NCI-H82 treated with DMSO at 0.1 percent for 48 hours (cell line): Measurements from ENCODE around the gene SHB.
"Not testable (repeated sequence)": the region's sequence is repeated elsewhere in the genome, so short reads cannot be mapped to it uniquely, and the experiment has no call there.

Source experiments
- DNase-seq: peaks from one replicate; lab custom pipeline; 2025; ENCODE audit not compliant: unreplicated experiment; lab: John Stamatoyannopoulos, UW

Gene SHB

GRCh38 chr9:37971691-37972090 lies 97.3 kb downstream of the SHB start:
- no peak for DNase-seq

GRCh38 chr9:37971108-37971459 lies 97.9 kb downstream of the SHB start:
- no peak for DNase-seq

- no peak for DNase-seq
Measured at GRCh38 chr9:37970301-37971107, 98.5 kb downstream of the SHB start.

GRCh38 chr9:37969558-37970300 lies 99.3 kb downstream of the SHB start:
- no peak for DNase-seq

- no peak for DNase-seq
Measured at GRCh38 chr9:37969130-37969529, 99.9 kb downstream of the SHB start.

- DNase-seq: no peak
Measured at GRCh38 chr9:37968228-37968701, 100.8 kb downstream of the SHB start.

- DNase-seq: no peak
Measured at GRCh38 chr9:37967761-37968080, 101.3 kb downstream of the SHB start.

- DNase-seq: no peak
Measured at GRCh38 chr9:37967014-37967760, 101.8 kb downstream of the SHB start.

- DNase-seq: no peak
Measured at GRCh38 chr9:37966412-37967013, 102.5 kb downstream of the SHB start.

GRCh38 chr9:37965676-37966345 lies 103.2 kb downstream of the SHB start:
- not testable (repeated sequence) for DNase-seq

GRCh38 chr9:37965116-37965515 lies 103.9 kb downstream of the SHB start:
- DNase-seq: no peak

- no peak for DNase-seq
Measured at GRCh38 chr9:37964740-37965081, 104.3 kb downstream of the SHB start.

- DNase-seq: no peak
Measured at GRCh38 chr9:37963936-37964739, 104.9 kb downstream of the SHB start.

GRCh38 chr9:37961351-37961750 lies 107.7 kb downstream of the SHB start:
- no peak for DNase-seq

GRCh38 chr9:37960631-37961030 lies 108.4 kb downstream of the SHB start:
- DNase-seq: no peak

- DNase-seq: no peak
Measured at GRCh38 chr9:37959976-37960375, 109.1 kb downstream of the SHB start.

- no peak for DNase-seq
Measured at GRCh38 chr9:37958154-37958553, 110.9 kb downstream of the SHB start.

GRCh38 chr9:37957664-37957953 lies 111.4 kb downstream of the SHB start:
- no peak for DNase-seq

- DNase-seq: no peak
Measured at GRCh38 chr9:37956904-37957663, 111.9 kb downstream of the SHB start.

- DNase-seq: no peak
Measured at GRCh38 chr9:37956423-37956820, 112.6 kb downstream of the SHB start.
